HUES6 (cell line): Measurements from ENCODE around the gene POFUT2.

Experiments used
- H3K27ac ChIP-seq: 2 replicates; pipeline ENCODE4 v1.7.0; 2013; ENCODE audit warnings: low read depth, mild to moderate bottlenecking, low read length, inconsistent platforms
- H3K27me3 ChIP-seq: 2 replicates; pipeline ENCODE4 v1.6.1; 2013; ENCODE audit warnings: low read length; ENCODE audit not compliant: control insufficient read depth, insufficient read depth
- H3K36me3 ChIP-seq: 2 replicates; pipeline ENCODE4 v1.6.1; 2013; ENCODE audit warnings: low read length; ENCODE audit not compliant: control insufficient read depth, insufficient read depth
- H3K4me1 ChIP-seq: 2 replicates; pipeline ENCODE4 v1.6.1; 2013; ENCODE audit warnings: low read length; ENCODE audit not compliant: control insufficient read depth, insufficient read depth
- H3K4me3 ChIP-seq: 2 replicates; pipeline ENCODE4 v1.5.1; 2013; ENCODE audit warnings: low read depth, low read length
- H3K9ac ChIP-seq: one replicate; pipeline ENCODE4 v1.6.1; 2013; ENCODE audit warnings: mild to moderate bottlenecking, low read length
- H3K9me3 ChIP-seq: 2 replicates; pipeline ENCODE4 v1.6.1; 2013; ENCODE audit warnings: low read depth, low read length; ENCODE audit not compliant: control insufficient read depth, insufficient read depth

The POFUT2 gene

DNA sequence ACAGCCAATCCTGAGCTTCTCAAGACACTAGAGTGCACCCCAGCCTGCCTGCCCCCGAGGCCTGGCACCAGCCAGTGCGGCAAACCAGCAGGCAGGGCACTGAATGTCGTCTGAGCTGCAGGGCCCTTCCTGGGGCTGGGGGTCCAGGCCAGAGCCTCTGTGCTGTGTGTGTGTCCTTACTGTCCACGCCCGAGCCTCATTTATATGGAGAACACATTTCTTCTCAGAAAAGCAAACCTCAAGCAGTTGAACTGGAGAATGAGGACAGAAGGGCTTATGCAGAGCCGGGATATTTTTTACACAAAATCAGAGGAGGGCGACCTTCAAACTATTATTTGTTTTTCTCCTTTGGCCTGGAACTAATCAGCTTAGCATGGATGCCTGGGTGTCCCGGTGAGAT lies 52.7 kb downstream of the POFUT2 start:
- Histone ChIP-seq H3K27me3 (no peaks in the 10 kb centered on the region), H3K4me3 (no peak overlapping the region), H3K4me1 (no peaks in the 10 kb centered on the region), H3K27ac (no peak overlapping the region), H3K9me3 (peaks cover 5% of the 10 kb centered on the region), H3K9ac (no peak overlapping the region), H3K36me3 (no peaks in the 10 kb centered on the region)

DNA sequence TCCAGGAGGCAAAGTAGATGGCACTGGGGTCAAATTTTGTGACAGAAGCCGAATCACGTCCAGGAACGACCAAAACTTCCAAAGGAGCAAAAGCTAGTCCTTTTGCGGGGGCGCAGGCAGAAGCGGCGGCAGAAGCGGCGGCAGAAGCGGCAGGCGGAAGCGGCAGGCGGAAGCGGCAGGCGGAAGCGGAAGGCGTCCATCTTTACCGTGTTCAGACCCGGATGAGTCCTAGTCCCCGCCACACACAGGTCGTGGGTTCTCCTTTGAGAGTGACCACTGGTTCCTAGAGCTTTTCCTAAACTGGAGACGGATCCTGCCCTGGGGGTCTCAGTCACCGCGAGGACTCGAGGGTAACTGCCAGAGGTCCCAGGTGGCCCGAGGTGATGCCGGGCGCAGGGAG lies 53.6 kb downstream of the POFUT2 start:
- no peaks in the 10 kb centered on the region for H3K27me3 ChIP-seq
- H3K9me3 ChIP-seq: peaks cover 5% of the 10 kb centered on the region
- H3K4me3 ChIP-seq: no peak overlapping the region
- H3K27ac ChIP-seq: no peak overlapping the region
- H3K36me3 ChIP-seq: no peaks in the 10 kb centered on the region
- no peak overlapping the region for H3K9ac ChIP-seq
- H3K4me1 ChIP-seq: no peaks in the 10 kb centered on the region

DNA sequence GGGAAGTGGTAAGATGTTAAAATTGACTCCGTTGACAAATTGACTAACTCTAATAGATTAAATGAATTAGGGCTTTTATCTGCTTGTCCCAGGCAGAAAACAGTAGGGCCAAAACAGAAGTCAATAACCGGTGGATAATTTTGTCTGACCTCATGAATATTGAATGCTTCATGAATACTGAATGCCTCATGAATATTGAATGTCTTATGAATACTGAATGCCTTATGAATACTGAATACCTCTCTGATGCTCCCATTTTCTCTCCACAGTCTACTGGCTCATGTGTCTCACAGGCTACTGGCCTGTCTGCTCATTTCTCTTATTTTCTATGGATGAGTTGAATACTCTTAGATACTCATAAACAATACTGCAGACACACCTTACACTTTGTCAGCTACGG lies 56.0 kb downstream of the POFUT2 start:
- H3K27me3 ChIP-seq: no peaks in the 10 kb centered on the region
- H3K9me3 ChIP-seq: no peaks in the 10 kb centered on the region
- H3K9ac ChIP-seq: no peak overlapping the region
- H3K4me3 ChIP-seq: no peak overlapping the region
- H3K27ac ChIP-seq: no peak overlapping the region
- H3K36me3 ChIP-seq: no peaks in the 10 kb centered on the region
- peaks cover 3% of the 10 kb centered on the region; the same call in 1 of the 2 replicates for H3K4me1 ChIP-seq

DNA sequence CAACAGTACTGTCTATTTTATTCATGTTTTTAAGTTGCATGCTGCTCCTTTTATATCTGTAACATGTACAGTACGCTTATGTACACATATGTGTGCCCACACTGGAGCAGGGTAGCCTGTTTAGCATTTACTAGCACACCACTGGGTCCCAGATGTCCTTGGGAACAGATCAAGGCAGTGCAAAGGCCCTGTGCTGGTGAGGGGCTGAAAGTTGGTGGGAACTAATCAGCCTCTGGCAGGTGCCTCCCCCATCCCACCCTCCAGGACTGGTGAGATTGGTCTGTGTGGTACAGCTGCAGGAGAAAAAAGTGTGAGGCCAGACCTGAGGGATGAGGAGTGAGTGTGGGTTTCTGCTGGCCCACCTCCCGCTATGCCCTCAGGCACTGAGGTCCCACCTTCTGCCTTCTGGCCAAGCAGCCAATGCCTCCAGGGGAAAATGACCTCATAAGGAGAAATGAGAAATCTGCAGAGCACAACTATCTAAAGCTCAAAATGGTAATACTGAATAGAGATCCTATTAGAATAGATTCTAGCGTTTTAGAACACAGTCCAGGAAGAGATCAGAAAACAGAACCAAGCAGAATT lies 58.9 kb downstream of the POFUT2 start:
- Histone ChIP-seq H3K27me3 (no peaks in the 10 kb centered on the region), H3K36me3 (no peaks in the 10 kb centered on the region), H3K4me3 (no peak overlapping the region), H3K9ac (no peak overlapping the region), H3K4me1 (peaks cover 8% of the 10 kb centered on the region; the same call in 1 of the 2 replicates), H3K9me3 (no peaks in the 10 kb centered on the region), H3K27ac (no peak overlapping the region)

DNA sequence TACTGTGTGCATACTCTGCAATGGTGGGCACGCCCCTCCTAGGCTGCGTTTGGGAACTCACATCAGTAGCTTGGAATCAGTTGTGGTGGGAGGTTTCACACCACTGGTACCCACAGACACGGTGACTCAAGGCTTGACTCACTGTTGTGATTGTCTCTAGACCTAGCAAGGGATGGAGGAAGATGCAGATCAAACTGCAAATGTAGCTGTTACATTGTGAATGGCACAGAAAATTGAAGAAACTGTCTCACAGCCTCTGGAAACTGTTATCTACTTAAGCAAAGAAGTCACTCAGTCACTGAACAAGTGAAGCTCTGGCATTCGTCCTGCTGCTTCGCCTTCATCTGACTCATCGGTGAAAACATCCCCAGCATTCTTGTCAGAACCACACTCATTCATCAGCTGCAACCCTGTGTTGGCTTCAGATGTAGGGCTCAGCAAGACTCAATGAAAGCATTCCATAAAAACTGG lies 59.5 kb downstream of the POFUT2 start:
- Histone ChIP-seq H3K36me3 (no peaks in the 10 kb centered on the region), H3K27ac (no peak overlapping the region), H3K9me3 (no peaks in the 10 kb centered on the region), H3K4me3 (no peak overlapping the region), H3K9ac (no peak overlapping the region), H3K27me3 (no peaks in the 10 kb centered on the region), H3K4me1 (peaks cover 8% of the 10 kb centered on the region; the same call in 1 of the 2 replicates)

DNA sequence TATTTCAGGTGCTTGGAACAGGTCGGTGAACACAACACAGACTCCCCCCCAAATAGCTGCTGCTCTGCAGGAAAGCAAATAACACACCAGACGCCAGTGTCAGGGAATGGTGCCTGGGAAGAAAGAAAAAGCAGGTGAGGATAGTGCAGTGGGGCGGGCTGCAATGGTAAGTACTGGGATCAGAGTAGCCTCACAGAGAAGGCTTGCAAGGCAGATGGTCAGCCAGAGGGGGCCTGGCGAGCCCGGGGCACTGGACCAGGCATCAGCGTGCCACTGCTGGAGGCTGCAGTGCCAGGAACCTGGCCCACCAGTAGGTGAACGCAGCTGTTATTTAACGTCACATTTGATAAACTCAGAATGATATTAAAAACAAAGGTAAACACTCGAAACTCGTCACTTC lies 60.0 kb downstream of the POFUT2 start:
- no peak overlapping the region for H3K4me3 ChIP-seq
- H3K36me3 ChIP-seq: no peaks in the 10 kb centered on the region
- H3K4me1 ChIP-seq: peaks cover 8% of the 10 kb centered on the region; the same call in 1 of the 2 replicates
- H3K27ac ChIP-seq: no peak overlapping the region
- no peaks in the 10 kb centered on the region for H3K27me3 ChIP-seq
- H3K9me3 ChIP-seq: no peaks in the 10 kb centered on the region
- H3K9ac ChIP-seq: no peak overlapping the region

DNA sequence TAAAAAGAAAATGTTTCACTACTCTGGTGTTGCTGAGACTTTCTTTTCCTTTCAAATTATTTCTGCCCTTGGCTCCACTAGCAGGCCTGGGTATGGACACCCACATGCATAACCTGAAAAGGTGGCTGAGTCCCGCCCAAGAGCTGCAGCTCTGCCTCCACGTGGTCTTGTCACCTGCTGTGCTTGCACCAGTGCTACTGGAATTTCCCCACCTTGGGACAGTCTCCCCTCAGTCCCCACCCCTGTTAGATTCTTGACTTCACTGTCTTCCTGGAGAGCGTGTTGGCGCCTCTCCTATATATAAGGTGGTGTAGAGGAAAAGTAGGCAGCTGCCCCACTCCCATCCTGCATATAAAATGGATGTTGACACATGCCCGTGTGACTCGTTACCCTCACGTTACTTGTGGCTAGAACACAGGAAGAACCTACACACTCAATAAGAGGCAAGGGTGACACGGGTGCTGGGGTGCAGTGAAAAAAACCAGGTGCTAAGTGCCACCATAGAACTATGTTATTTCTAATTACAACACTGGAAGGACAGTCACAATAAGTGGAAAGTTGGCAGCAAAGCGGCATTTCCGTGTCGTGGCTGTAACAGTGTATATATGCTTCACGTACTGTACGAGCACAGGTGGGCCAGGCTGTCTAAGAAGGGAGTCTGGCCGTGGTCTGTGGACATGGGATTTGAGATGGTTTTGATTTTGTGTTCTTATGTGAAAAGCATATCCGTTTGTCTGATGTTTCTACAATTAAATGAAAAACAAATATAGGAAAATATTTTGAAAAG lies 61.0 kb downstream of the POFUT2 start:
- Histone ChIP-seq H3K27ac (no peak overlapping the region), H3K4me1 (peaks cover 8% of the 10 kb centered on the region; the same call in 1 of the 2 replicates), H3K4me3 (no peak overlapping the region), H3K27me3 (no peaks in the 10 kb centered on the region), H3K9ac (no peak overlapping the region), H3K36me3 (no peaks in the 10 kb centered on the region), H3K9me3 (no peaks in the 10 kb centered on the region)

DNA sequence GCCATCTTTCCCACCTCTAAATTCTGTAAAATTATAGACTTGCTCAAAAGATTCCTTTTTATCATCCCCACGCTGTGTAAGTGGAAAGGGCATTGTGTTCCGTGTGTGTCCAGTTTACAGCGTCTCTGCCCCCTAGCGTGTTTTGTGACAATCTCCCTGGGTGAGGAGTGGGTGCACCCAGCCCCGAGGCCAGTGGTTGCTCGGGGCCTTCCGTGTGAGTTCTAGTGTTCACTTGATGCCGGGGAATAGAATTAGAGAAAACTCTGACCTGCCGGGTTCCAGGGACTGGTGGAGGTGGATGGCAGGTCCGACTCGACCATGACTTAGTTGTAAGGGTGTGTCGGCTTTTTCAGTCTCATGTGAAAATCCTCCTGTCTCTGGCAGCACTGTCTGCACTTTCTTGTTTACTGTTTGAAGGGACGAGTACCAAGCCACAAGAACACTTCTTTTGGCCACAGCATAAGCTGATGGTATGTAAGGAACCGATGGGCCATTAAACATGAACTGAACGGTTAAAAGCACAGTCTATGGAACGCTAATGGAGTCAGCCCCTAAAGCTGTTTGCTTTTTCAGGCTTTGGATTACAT lies 61.9 kb downstream of the POFUT2 start:
- H3K27me3 ChIP-seq: no peaks in the 10 kb centered on the region
- H3K27ac ChIP-seq: no peak overlapping the region
- no peak overlapping the region for H3K4me3 ChIP-seq
- H3K9ac ChIP-seq: no peak overlapping the region
- no peaks in the 10 kb centered on the region for H3K9me3 ChIP-seq
- H3K4me1 ChIP-seq: peaks cover 8% of the 10 kb centered on the region; the same call in 1 of the 2 replicates
- H3K36me3 ChIP-seq: peaks cover 3% of the 10 kb centered on the region; the same call in 1 of the 2 replicates

DNA sequence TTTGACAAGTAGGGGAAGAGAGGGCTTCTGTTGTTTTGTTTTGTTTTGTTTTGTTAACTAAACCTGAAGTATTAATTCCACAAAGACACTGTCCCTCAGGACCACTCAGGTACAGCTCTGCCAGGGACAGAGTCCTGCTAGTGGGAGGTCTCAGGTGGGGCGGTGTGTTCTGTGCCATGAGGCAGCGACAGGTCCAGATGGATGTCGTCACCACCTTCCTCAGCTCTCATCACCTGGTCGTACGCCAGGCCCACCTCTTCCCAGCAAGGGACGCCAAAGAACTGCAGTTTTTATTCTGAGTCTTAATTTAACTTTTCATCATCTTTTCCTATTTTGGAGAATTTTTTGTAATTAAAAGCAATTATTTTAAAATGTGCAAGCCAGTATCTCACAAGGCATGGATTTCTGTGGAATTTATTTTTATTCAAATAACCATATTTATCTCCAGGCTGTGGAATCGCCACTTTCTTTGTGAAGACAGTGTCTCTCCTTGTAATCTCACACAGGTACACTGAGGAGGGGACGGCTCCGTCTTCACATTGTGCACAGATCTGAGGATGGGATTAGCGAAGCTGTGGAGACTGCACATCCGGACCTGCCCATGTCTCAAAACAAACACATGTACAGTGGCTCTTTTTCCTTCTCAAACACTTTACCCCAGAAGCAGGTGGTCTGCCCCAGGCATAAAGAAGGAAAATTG lies 62.5 kb downstream of the POFUT2 start:
- no peak overlapping the region for H3K27ac ChIP-seq
- peaks cover 8% of the 10 kb centered on the region; the same call in 1 of the 2 replicates for H3K4me1 ChIP-seq
- H3K36me3 ChIP-seq: peaks cover 4% of the 10 kb centered on the region; the same call in 1 of the 2 replicates
- H3K9ac ChIP-seq: no peak overlapping the region
- H3K9me3 ChIP-seq: no peaks in the 10 kb centered on the region
- H3K27me3 ChIP-seq: no peaks in the 10 kb centered on the region
- no peak overlapping the region for H3K4me3 ChIP-seq

DNA sequence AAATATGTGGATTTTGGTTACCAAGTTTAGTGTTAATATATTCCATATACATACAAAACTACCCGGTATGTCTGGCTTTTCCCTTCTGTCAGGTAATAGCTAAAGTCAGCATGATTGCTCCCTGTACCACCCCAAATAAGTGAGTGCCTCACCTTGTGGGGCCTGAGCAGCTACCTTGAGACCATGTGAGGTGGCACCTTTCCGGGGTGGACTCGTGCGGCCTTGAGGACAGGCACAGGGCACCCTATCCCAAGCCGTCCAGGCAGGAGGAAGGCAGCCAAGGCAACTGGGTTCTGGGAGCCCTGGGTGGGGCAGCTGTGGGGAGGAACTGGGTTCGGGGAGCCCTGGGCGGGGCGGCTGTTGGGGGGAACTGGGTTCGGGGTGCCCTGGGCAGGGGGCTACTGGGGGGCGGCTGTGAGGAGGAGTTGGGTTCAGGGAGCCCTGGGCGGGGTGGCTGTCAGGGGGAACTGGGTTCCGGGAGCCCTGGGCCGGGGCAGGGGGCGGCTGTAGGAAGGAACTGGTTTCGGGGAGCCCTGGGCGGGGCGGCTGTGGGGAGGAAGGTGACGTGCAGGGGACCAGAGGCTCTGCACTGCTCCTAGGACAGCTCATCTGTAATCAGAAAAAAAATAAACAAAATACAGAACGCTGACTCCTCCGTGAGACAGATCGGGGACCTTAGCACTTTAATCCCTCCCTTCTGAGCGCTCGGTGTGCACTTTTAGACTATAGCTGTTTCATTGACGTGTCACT lies 63.3 kb downstream of the POFUT2 start:
- Histone ChIP-seq H3K27me3 (no peaks in the 10 kb centered on the region), H3K36me3 (peaks cover 4% of the 10 kb centered on the region; the same call in 1 of the 2 replicates), H3K27ac (no peak overlapping the region), H3K4me1 (peaks cover 8% of the 10 kb centered on the region; the same call in 1 of the 2 replicates), H3K9me3 (no peaks in the 10 kb centered on the region), H3K9ac (no peak overlapping the region), H3K4me3 (no peak overlapping the region)
